Astrocyte of the cerebellum (primary cell): ENCODE results near the gene S100A4.
"Not testable (repeated sequence)": the region's sequence is repeated elsewhere in the genome, so short reads cannot be mapped to it uniquely, and the experiment has no call there.

ENCODE experiments used
- DNase-seq: peaks from one replicate; pipeline ENCODE4 v3.0.0-alpha.2; 2011; ENCODE audit warnings: low read depth
- H3K4me3 ChIP-seq: 2 replicates; pipeline ENCODE4 v1.5.1; 2011; ENCODE audit warnings: mild to moderate bottlenecking, low read depth, low read length, moderate library complexity
- in situ Hi-C: cut with HindIII; loops from 2 replicates; pipeline ENCODE4 v1.10.0; 2017; ENCODE audit warnings: low sequenced_read_pairs
- TF ChIP-seq, protein P1 (sequence below): IDR thresholded peaks from 2 replicates; pipeline ENCODE4 v1.5.1; 2012; ENCODE audit warnings: low read length, low read depth, moderate library complexity, mild to moderate bottlenecking; ENCODE audit errors: missing control alignments

The S100A4 gene

DNA sequence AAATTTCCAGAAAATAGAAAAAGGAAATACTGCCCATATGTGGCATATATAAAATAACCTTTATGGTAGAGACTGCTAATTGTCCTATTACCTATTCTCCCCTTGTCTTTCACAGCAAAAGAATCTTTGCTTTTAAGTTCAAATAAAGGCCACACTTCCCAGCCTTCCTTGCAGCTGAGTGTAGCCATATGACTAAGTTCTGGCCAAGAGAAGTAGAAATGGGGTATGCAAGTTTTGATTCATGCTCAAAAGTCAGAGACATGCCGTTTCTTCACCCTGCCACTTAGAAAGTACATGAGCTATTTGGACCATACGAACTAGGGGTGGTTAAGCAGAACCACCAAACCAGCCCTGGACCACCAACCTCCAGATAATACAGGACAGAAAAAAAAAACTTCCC, 38.4 kb upstream of the S100A4 start:
- DNase-seq = no peak
- H3K4me3 ChIP-seq = no peak overlapping the region
- TF ChIP-seq, protein P1, sequence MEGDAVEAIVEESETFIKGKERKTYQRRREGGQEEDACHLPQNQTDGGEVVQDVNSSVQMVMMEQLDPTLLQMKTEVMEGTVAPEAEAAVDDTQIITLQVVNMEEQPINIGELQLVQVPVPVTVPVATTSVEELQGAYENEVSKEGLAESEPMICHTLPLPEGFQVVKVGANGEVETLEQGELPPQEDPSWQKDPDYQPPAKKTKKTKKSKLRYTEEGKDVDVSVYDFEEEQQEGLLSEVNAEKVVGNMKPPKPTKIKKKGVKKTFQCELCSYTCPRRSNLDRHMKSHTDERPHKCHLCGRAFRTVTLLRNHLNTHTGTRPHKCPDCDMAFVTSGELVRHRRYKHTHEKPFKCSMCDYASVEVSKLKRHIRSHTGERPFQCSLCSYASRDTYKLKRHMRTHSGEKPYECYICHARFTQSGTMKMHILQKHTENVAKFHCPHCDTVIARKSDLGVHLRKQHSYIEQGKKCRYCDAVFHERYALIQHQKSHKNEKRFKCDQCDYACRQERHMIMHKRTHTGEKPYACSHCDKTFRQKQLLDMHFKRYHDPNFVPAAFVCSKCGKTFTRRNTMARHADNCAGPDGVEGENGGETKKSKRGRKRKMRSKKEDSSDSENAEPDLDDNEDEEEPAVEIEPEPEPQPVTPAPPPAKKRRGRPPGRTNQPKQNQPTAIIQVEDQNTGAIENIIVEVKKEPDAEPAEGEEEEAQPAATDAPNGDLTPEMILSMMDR = no peak
- in situ Hi-C loops = no loop called here

GRCh38 chr1:153583514-153583913, 37.9 kb upstream of the S100A4 start:
- DNase-seq, in situ Hi-C loops, H3K4me3 ChIP-seq: not testable (repeated sequence)

DNA sequence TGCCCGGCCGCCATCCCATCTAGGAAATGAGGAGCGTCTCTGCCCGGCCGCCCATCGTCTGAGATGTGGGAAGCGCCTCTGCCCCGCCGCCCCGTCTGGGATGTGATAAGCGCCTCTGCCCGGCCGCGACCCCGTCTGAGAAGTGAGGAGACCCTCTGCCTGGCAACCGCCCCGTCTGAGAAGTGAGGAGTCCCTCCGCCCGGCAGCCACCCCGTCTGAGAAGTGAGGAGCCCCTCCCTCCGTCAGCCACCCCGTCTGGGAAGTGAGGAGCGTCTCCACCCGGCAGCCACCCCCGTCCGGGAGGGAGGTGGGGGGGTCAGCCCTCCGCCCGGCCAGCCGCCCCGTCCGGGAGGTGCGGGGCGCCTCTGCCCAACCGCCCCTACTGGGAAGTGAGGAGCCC, 37.2 kb upstream of the S100A4 start:
- DNase-seq, H3K4me3 ChIP-seq, in situ Hi-C loops: not testable (repeated sequence)

DNA sequence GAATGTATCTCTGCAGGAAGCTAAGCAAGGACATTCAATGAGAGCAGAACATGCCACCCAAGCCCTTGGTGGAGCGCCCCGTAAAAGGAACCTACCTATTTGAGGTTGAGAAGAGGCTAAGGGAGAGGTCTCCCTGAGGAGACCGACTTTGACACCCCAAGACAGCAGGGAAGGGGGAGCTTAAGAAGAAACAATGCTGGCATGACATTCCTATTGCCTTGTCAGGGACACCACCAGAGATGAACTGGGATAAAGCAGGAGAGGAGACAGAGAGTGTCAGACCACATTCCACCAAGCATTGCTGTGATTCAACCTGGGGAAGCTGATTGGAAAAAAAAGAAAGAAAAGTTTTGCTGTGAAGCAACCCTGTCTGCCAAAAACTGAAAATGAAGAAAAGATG, 33.3 kb upstream of the S100A4 start:
- in situ Hi-C loops = no loop called here
- no peak overlapping the region for H3K4me3 ChIP-seq
- DNase-seq = no peak
- TF ChIP-seq, protein P1 = no peak

GRCh38 chr1:153578490-153578889, 32.9 kb upstream of the S100A4 start:
- in situ Hi-C loops = no loop called here
- DNase-seq = no peak
- no peak overlapping the region for H3K4me3 ChIP-seq
- TF ChIP-seq, protein P1 = no peak

DNA sequence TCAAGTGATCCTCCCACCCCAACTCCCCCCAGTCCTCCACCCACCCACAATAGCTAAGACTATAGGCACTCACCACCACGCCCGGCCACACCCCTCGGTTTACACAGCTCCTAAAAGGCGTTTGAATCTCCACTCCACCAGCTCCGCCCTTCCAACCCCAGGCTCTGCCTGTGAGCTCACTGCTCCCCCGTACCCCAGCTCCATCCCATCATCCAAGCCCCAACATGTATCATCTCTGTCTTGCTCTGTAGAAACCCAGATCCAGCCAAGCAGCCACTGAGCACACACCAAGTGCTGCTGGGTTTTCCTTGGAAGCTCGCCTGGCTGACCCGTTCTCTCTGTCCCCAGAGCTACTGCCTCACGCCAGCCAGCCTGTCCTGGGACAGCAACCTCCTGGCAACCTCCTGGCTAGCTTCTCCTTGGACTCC, 32.0 kb upstream of the S100A4 start:
- no peak for DNase-seq
- no peak overlapping the region for H3K4me3 ChIP-seq
- TF ChIP-seq, protein P1 = no peak
- in situ Hi-C loops = no loop called here

GRCh38 chr1:153577138-153577537, 31.5 kb upstream of the S100A4 start:
- TF ChIP-seq, protein P1 = no peak
- DNase-seq = no peak
- in situ Hi-C loops = no loop called here
- no peak overlapping the region for H3K4me3 ChIP-seq

GRCh38 chr1:153575497-153575896, 29.9 kb upstream of the S100A4 start:
- H3K4me3 ChIP-seq, in situ Hi-C loops, DNase-seq: not testable (repeated sequence)

DNA sequence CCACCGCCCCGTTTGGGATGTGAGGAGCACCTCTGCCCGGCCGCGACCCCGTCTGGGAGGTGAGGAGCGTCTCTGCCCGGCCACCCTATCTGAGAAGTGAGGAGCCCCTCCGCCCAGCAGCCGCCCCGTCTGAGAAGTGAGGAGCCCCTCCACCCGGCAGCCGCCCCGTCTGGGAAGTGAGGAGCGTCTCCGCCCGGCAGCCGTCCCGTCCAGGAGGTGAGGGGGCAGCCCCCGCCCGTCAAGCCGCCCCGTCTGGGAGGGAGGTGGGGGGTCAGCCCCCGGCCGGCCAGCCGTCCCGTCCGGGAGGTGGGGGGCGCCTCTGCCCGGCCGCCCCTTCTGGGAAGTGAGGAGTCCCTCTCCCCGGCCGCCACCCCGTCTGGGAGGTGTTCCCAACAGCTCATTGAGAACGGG, 29.5 kb upstream of the S100A4 start:
- H3K4me3 ChIP-seq, DNase-seq, in situ Hi-C loops: not testable (repeated sequence)
